ENCODE data around the gene THNSL1. TPM values are rescaled to one million over a fixed set of nuclear protein-coding genes. Genes with fewer than 3 reads are reported as not detected.

THNSL1 gene
- total and polyA plus RNA-seq, 2 of the 13 experiments (the other 11 are each of a cell fraction or from before 2014, with no cell fraction given), result 1.3 to 3.8 TPM

- TF ChIP-seq ZBTB49 (CRISPR knock-in tag; IDR thresholded peaks at IDR 0.05; ENCODE audit: borderline replicate concordance) (no peak), ZBTB40 (IDR thresholded peaks at IDR 0.05) (no peak), ZBTB40 (CRISPR knock-in tag; IDR thresholded peaks at IDR 0.05) (no peak)
Observed at GRCh38 chr10:24971374-24971773, 45.0 kb upstream of the THNSL1 start (continued).
